ENCODE data around the gene INPP5A.

Gene INPP5A

DNA sequence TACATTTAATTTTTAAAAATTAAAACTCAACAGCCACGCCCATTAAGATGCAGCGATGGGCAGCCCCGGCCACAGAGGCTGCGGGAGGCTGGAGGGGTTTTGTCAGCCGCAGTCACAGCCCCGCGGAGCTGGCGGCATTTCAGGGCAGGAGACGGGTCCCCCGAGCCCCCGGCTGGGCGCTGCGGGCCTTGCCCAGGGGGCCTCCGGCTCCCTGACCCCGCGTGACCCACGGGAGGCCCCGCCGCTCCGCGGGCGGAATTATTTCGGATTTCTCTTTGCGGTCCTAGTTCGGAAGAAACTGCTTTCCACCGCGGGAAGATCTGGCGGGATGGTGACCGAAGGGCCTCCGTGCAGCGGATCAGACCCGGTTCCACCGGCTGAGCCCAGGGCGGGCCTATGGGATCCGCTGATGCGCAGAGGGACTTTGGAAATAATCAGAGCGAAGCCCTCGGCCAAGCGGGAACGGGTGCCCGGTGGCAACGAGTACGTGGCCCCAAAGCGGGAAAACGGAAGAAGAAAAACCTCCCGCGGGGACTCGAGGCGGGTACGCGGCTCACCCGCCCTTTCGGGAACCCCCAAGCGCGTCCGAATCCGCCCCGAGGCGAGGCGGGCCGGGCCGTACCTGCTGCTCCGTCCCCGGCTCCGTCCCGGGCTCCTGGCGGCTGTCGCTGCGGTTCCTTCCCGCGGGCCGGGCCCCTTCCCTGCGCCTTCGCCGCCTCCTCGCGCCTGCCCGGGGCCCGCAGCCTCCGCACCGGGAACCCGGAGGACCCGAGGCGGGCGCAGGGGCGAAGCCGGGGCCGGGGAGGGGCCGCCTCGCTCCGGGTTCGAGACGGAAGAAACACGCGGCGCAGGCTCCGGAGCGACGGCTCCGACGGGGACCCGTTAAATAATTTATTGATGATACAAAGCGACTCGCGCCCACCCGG lies 246.6 kb downstream of the INPP5A start:
- FAIRE-seq, result no peak
- no peak for DNase-seq (ENCODE audit: insufficient read length, low spot score)
- TF ChIP-seq POLR2AphosphoS5 (IDR thresholded peaks at IDR 0.05; ENCODE audit: low read depth, low read length) (no peak), PAX5 (IDR thresholded peaks at IDR 0.05; ENCODE audit: insufficient read depth, low read length, severe bottlenecking) (no peak), POU2F2 (IDR thresholded peaks at IDR 0.05; ENCODE audit: low read depth, low read length) (no peak), TAF1 (IDR thresholded peaks at IDR 0.05; ENCODE audit: low read depth, low read length) (no peak), SPI1 (IDR thresholded peaks at IDR 0.05; ENCODE audit: low read depth, low read length) (no peak), POLR2A (IDR thresholded peaks at IDR 0.05; ENCODE audit: low read depth, low read length) (no peak)

GRCh38 chr10:132784866-132785722 lies 247.5 kb downstream of the INPP5A start:
- DNase-seq (ENCODE audit: insufficient read length, low spot score) (no peak), FAIRE-seq (no peak)
- no peak for TF ChIP-seq SPI1 (IDR thresholded peaks at IDR 0.05; ENCODE audit: low read depth, low read length)

GRCh38 chr10:132785723-132786475 lies 248.3 kb downstream of the INPP5A start, which contains the start of gene NKX6-2:
Gene NKX6-2, minus strand, starts transcription at chr10:132786147. Its CDS starts 199 bp downstream, at chr10:132785948.
- FAIRE-seq (no peak), DNase-seq (ENCODE audit: insufficient read length, low spot score) (no peak)
- TF ChIP-seq PAX5 (IDR thresholded peaks at IDR 0.05; ENCODE audit: insufficient read depth, low read length, severe bottlenecking) (no peak), TAF1 (IDR thresholded peaks at IDR 0.05; ENCODE audit: low read depth, low read length) (no peak), POLR2AphosphoS5 (IDR thresholded peaks at IDR 0.05; ENCODE audit: low read depth, low read length) (no peak), POU2F2 (IDR thresholded peaks at IDR 0.05; ENCODE audit: low read depth, low read length) (no peak), POLR2A (IDR thresholded peaks at IDR 0.05; ENCODE audit: low read depth, low read length) (no peak), SPI1 (IDR thresholded peaks at IDR 0.05; ENCODE audit: low read depth, low read length) (no peak)

GRCh38 chr10:132786476-132786883 lies 248.9 kb downstream of the INPP5A start:
- DNase-seq (ENCODE audit: insufficient read length, low spot score) (no peak), FAIRE-seq (no peak)
- TF ChIP-seq TAF1 (IDR thresholded peaks at IDR 0.05; ENCODE audit: low read depth, low read length), result no peak
- no peak for TF ChIP-seq SPI1 (IDR thresholded peaks at IDR 0.05; ENCODE audit: low read depth, low read length)
- TF ChIP-seq POU2F2 (IDR thresholded peaks at IDR 0.05; ENCODE audit: low read depth, low read length), result no peak
- no peak for TF ChIP-seq POLR2A (IDR thresholded peaks at IDR 0.05; ENCODE audit: low read depth, low read length)
- TF ChIP-seq POLR2AphosphoS5 (IDR thresholded peaks at IDR 0.05; ENCODE audit: low read depth, low read length), result no peak
- no peak for TF ChIP-seq PAX5 (IDR thresholded peaks at IDR 0.05; ENCODE audit: insufficient read depth, low read length, severe bottlenecking)

DNA sequence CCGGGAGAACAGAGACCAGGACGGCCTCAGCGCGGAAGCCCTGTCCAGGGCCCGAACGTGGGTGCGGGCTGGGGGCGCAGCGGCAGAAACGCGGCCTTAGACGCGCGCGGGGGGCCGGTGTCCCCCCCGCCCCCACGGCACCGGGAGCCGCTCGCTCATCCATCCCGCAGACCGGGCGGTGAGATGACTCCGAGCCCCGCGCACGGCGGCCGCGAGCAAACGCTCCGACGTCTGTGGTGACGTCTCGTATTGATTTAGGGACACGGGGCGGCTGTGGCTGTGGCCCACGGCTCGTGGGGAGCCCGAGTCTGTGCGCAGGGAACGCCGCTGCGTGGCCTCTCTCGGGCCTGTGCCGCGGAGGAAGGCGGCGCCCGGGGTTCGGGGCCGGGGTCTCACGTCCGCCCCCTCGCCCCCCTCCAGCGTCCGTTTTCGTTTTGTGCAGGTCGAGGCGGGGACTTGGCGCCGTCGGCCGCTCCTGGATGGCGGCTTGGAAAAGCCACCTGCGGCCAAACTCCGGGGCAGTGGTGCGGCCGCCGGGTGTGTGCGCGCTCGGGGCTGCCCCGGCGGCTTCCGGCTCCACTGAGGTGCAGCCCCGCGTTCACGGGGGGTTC lies 249.4 kb downstream of the INPP5A start:
- no peak for TF ChIP-seq SPI1 (IDR thresholded peaks at IDR 0.05; ENCODE audit: low read depth, low read length)
- no peak for TF ChIP-seq POLR2A (IDR thresholded peaks at IDR 0.05; ENCODE audit: low read depth, low read length)
- no peak for TF ChIP-seq POU2F2 (IDR thresholded peaks at IDR 0.05; ENCODE audit: low read depth, low read length)
- TF ChIP-seq TAF1 (IDR thresholded peaks at IDR 0.05; ENCODE audit: low read depth, low read length), result no peak
- no peak for TF ChIP-seq POLR2AphosphoS5 (IDR thresholded peaks at IDR 0.05; ENCODE audit: low read depth, low read length)
- no peak for TF ChIP-seq PAX5 (IDR thresholded peaks at IDR 0.05; ENCODE audit: insufficient read depth, low read length, severe bottlenecking)
- DNase-seq (ENCODE audit: insufficient read length, low spot score) (no peak), FAIRE-seq (no peak)

DNA sequence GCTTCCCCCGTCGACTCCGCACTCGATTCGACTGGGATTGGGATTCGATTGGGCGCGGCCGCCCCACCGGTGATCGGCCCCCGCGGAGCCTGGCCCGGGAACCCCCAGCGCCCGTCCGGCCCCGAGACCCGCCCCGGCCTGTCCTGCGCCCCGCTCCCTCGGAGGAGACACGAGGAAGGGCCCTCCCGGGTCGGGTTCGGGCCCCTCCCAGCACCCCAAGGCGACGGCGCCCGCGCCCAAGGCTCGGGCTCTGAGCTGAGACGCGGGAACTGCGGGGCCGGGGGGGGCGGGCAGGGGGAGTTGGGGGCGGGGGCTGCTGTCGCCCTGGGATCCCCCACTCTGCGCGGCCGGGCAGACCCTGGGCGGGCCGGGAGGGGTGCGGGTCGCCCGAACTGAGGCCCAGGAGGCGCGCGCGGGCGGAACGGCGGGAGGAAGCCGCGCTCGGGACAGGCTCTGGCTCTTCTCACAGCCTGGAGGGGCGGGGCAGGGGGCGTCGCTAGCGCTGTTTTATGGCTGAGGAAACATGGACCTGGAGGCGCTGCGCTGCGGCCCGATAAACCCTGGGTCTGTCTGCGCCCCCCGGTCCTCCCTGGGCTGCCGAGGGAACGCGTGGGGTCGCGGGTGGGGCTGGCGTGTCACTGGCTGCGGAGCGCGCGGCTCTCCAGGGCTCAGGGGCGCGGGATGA lies 250.1 kb downstream of the INPP5A start:
- FAIRE-seq, result no peak
- no peak for TF ChIP-seq PAX5 (IDR thresholded peaks at IDR 0.05; ENCODE audit: insufficient read depth, low read length, severe bottlenecking)
- TF ChIP-seq POLR2AphosphoS5 (IDR thresholded peaks at IDR 0.05; ENCODE audit: low read depth, low read length), result no peak
- no peak for TF ChIP-seq TAF1 (IDR thresholded peaks at IDR 0.05; ENCODE audit: low read depth, low read length)
- TF ChIP-seq POLR2A (IDR thresholded peaks at IDR 0.05; ENCODE audit: low read depth, low read length), result no peak
- no peak for TF ChIP-seq SPI1 (IDR thresholded peaks at IDR 0.05; ENCODE audit: low read depth, low read length)
- no peak for TF ChIP-seq POU2F2 (IDR thresholded peaks at IDR 0.05; ENCODE audit: low read depth, low read length)
- no peak for DNase-seq (ENCODE audit: insufficient read length, low spot score)

DNA sequence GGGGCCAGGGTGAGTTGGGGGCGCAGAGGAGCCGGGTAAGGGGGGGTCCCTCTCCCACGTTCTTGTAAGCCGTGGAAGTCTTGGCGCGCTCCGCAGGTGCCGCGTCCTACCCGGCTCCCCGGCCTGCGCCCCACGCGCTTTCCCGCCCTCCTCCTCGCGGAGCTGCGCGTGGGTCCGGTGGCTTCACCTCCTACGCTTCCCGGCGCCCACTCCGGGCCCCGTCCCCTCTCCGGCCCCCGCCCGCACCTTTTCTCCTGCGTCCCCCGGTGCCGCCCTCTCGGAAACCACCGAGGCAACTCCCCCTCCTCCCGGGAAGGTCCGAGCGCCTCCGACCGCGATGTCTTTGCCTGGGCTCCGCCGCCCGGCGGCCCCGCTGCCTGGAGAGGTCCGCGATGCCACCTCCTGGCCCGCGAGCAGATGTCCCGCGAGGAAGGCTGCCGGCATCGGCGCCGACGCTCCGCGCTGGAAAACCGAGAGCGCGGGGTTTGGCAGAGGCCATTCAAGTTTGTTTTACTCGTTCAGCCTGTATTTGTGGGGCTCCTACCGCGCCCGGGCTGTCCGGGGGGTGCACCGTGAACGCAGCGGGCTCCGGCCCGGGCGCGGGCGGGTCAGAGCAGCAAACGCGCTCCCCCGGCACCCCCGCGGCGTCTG lies 250.7 kb downstream of the INPP5A start:
- no peak for FAIRE-seq
- no peak for DNase-seq (ENCODE audit: insufficient read length, low spot score)
- TF ChIP-seq TAF1 (IDR thresholded peaks at IDR 0.05; ENCODE audit: low read depth, low read length), result no peak
- no peak for TF ChIP-seq POU2F2 (IDR thresholded peaks at IDR 0.05; ENCODE audit: low read depth, low read length)
- no peak for TF ChIP-seq PAX5 (IDR thresholded peaks at IDR 0.05; ENCODE audit: insufficient read depth, low read length, severe bottlenecking)
- TF ChIP-seq POLR2A (IDR thresholded peaks at IDR 0.05; ENCODE audit: low read depth, low read length), result no peak
- no peak for TF ChIP-seq SPI1 (IDR thresholded peaks at IDR 0.05; ENCODE audit: low read depth, low read length)
- TF ChIP-seq POLR2AphosphoS5 (IDR thresholded peaks at IDR 0.05; ENCODE audit: low read depth, low read length), result no peak

DNA sequence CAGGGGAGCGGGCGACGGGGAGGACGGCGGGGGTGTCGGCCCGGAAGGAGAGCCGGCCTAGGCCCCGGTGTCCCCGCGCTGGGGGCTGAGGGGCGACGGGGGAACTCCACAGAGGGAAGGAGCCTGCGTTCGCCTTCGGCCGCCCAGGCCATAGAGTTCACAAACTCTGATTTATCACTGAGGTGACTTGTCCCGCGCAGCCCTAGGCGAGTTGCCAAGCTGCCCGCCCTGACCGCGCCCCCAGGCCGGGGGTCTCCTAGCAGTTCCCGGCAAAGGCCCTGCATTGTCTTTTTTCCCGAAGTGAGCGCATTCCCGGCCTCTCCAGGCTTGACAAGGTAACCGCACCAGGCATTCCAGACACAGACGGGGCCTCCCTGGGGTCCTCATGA lies 251.2 kb downstream of the INPP5A start:
- TF ChIP-seq POLR2AphosphoS5 (IDR thresholded peaks at IDR 0.05; ENCODE audit: low read depth, low read length) (no peak), POLR2A (IDR thresholded peaks at IDR 0.05; ENCODE audit: low read depth, low read length) (no peak), TAF1 (IDR thresholded peaks at IDR 0.05; ENCODE audit: low read depth, low read length) (no peak), POU2F2 (IDR thresholded peaks at IDR 0.05; ENCODE audit: low read depth, low read length) (no peak), PAX5 (IDR thresholded peaks at IDR 0.05; ENCODE audit: insufficient read depth, low read length, severe bottlenecking) (no peak), SPI1 (IDR thresholded peaks at IDR 0.05; ENCODE audit: low read depth, low read length) (no peak)
- no peak for DNase-seq (ENCODE audit: insufficient read length, low spot score)
- no peak for FAIRE-seq
